Measurements from ENCODE around the gene DCLRE1B. TPM values are rescaled to one million over a fixed set of nuclear protein-coding genes. Genes with fewer than 3 reads are reported as not detected.

DCLRE1B gene
- total RNA-seq, 4 donors from 2014 or later: 1.5 to 7.2 (median 3.9) TPM

- H3K4me1 ChIP-seq: no peaks in the 10 kb centered on the region
- TF ChIP-seq CTCF (IDR thresholded peaks at IDR 0.05) (no peak), POLR2A (IDR thresholded peaks at IDR 0.05) (no peak)
- H3K4me3 ChIP-seq: no peak overlapping the region
- H3K27ac ChIP-seq: no peak overlapping the region
- H3K36me3 ChIP-seq: no peaks in the 10 kb centered on the region
- H3K9me3 ChIP-seq: no peaks in the 10 kb centered on the region
- intact Hi-C loops (cut with DNase I; ENCODE audit: low total_unique reads): no loop called here
- no peaks in the 10 kb centered on the region for H3K27me3 ChIP-seq
- DNase-seq: no peak
Measured at GRCh38 chr1:113858982-113859381, 46.1 kb upstream of the DCLRE1B start.

DNA sequence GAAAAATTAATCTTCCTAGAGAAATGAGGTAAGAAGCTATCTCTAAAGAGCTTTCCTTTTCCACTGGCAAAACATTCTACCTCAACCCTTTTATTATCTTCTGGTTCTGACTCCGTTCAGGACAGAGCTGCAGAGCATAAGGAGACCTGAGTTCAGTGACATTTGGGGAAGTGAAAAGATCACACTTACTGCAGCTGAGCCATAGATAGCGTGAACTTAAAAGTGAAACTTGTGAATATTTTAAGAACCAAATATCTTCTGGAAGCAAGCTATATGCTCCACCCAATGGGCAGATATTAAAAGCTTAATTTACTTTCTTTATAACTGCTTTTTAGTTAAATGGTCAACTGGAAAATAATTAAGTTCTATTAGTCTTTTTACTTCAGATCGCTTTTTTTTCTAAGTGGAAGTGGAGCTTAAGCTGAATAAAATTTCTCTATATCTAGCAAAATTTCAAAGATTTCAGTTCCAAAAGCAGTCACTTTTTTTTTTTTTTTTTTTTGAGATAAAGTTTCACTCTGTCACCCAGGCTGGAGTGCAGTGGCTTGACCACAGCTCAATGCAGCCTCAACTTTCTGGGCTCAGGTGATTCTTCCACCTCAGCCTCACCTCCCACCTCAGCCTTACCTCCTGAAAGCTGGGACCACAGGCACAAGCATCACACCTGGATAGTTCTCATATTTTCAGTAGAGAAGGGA, 45.5 kb upstream of the DCLRE1B start:
- intact Hi-C loops (cut with DNase I; ENCODE audit: low total_unique reads): no loop called here
- no peaks in the 10 kb centered on the region for H3K4me1 ChIP-seq
- H3K9me3 ChIP-seq: no peaks in the 10 kb centered on the region
- no peak overlapping the region for H3K4me3 ChIP-seq
- H3K27ac ChIP-seq: no peak overlapping the region
- no peaks in the 10 kb centered on the region for H3K36me3 ChIP-seq
- DNase-seq: no peak
- H3K27me3 ChIP-seq: no peaks in the 10 kb centered on the region
- TF ChIP-seq CTCF (IDR thresholded peaks at IDR 0.05): no peak
- TF ChIP-seq POLR2A (IDR thresholded peaks at IDR 0.05): no peak

DNA sequence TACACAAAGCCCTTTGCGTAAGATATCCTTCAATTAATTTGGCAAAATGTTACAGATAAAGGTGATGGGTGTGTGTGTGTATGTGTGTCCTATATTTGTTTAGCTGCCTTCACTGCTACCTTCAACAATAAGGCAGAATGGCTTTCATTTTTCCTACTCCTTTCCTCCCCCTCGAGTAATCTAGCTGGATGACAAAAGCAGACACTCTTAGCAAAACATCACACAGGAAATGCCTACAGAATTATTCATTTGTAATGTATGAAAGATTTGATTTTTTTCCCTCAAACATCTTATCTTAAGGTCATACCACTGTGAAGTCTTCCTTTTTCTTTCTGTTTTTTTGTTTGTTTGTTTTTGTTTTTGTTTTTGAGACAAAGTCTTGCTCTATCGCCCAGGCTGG, 44.2 kb upstream of the DCLRE1B start:
- intact Hi-C loops (cut with DNase I; ENCODE audit: low total_unique reads): no loop called here
- H3K9me3 ChIP-seq: no peaks in the 10 kb centered on the region
- no peak for TF ChIP-seq CTCF (IDR thresholded peaks at IDR 0.05)
- no peak for TF ChIP-seq POLR2A (IDR thresholded peaks at IDR 0.05)
- H3K27ac ChIP-seq: peak overlapping the region in 1 of 2 donors; percentile 2
- no peaks in the 10 kb centered on the region for H3K27me3 ChIP-seq
- H3K4me1 ChIP-seq: no peaks in the 10 kb centered on the region
- no peak for DNase-seq
- H3K36me3 ChIP-seq: no peaks in the 10 kb centered on the region
- no peak overlapping the region for H3K4me3 ChIP-seq

DNA sequence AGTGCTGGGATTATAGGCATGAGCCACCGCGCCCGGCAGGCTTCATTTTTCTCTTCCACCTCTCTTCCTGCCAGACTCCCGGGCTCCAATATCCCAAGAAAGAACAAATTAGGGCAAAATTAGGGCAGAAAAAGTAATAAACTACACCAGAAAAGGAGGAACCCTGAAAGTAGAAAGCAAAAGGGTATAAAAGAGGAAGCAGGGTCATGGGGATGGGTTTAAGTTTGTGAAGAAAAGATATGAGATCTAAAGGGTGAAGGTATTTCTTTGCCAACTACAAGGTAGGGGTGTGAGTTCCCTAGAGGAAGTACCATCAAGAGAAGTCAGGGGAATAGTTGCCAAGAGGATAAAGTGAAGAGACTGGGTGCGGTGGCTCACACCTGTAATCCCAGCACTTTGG, 43.5 kb upstream of the DCLRE1B start:
- Histone ChIP-seq H3K4me3 (no peak overlapping the region), H3K27ac (no peak overlapping the region), H3K9me3 (no peaks in the 10 kb centered on the region), H3K36me3 (no peaks in the 10 kb centered on the region), H3K27me3 (no peaks in the 10 kb centered on the region), H3K4me1 (no peaks in the 10 kb centered on the region)
- intact Hi-C loops (cut with DNase I; ENCODE audit: low total_unique reads): no loop called here
- DNase-seq: no peak
- TF ChIP-seq CTCF (IDR thresholded peaks at IDR 0.05): no peak
- no peak for TF ChIP-seq POLR2A (IDR thresholded peaks at IDR 0.05)

DNA sequence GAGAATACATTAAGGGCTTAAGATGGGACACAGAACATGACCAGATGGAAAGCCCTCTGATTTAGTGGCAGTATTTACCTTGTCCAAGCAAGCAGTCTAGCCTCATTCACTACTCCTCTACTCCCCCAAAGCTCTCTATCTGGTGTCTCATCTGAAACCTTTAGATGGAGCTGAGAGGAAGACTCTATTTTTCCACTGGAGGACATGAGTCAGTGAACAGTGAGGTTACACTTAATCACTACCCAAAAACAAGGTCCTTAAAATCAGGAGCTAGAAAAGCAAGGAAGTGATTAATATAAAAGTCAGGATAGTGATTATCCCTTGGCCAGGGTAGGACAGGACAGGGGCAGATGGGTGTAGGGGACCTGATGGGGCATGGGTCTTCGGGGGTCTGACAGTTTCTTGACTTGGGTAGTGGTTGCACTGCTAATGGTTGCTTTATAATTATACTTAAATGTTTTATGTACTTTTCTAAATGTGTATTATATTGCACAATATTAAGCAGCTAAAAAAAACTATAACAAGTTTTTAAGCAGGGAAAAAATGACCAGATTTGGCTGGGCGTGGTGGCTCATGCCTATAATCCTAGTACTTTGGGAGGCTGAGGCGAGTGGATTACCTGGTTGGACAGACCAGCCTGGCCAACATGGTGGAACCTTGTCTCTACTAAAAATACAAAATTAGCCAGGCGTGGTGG, 36.6 kb upstream of the DCLRE1B start:
- H3K27ac ChIP-seq: no peak overlapping the region
- H3K36me3 ChIP-seq: no peaks in the 10 kb centered on the region
- no peaks in the 10 kb centered on the region for H3K9me3 ChIP-seq
- intact Hi-C loops (cut with DNase I; ENCODE audit: low total_unique reads): no loop called here
- TF ChIP-seq POLR2A (IDR thresholded peaks at IDR 0.05) (no peak), CTCF (IDR thresholded peaks at IDR 0.05) (no peak)
- H3K4me1 ChIP-seq: no peaks in the 10 kb centered on the region
- H3K27me3 ChIP-seq: no peaks in the 10 kb centered on the region
- no peak overlapping the region for H3K4me3 ChIP-seq
- DNase-seq: no peak

All from uterus (tissue), 4 donors.